Neural cell (in vitro differentiated cells): Measurements from ENCODE around the gene TMEFF2. TPM values are rescaled to one million over a fixed set of nuclear protein-coding genes. Genes with fewer than 3 reads are reported as not detected.

Experiments
- H2AFZ ChIP-seq: fragments of 200-600, 300-800 bp; sonication (generic), shearing (Covaris generic); 2 replicates; pipeline ENCODE4 v1.6.0; 2014; ENCODE audit warnings: low read depth, mild to moderate bottlenecking, antibody characterized with exemption, low read length, moderate library complexity
- H3F3A ChIP-seq: fragments of 200-600 bp; shearing (Covaris generic); 2 replicates; pipeline ENCODE4 v1.6.1; 2016; ENCODE audit warnings: mild to moderate bottlenecking, moderate library complexity, mixed read lengths, antibody characterized with exemption, low read length; ENCODE audit not compliant: insufficient read depth, poor library complexity, severe bottlenecking
- H3K27ac ChIP-seq: fragments of 200-600, 300-800 bp; sonication (generic), shearing (Covaris generic); 2 replicates; pipeline ENCODE4 v1.5.1; 2014; ENCODE audit warnings: mild to moderate bottlenecking, low read length, moderate library complexity
- H3K27me3 ChIP-seq: fragments of 300-800, 200-600 bp; sonication (generic), shearing (Covaris generic); 2 replicates; pipeline ENCODE4 v1.6.0; 2014; ENCODE audit warnings: mild to moderate bottlenecking, low read depth, low read length, moderate library complexity; ENCODE audit not compliant: insufficient read depth
- H3K36me3 ChIP-seq: fragments of 300-800, 200-600 bp; sonication (generic), shearing (Covaris generic); 2 replicates; pipeline ENCODE4 v1.5.1; 2014; ENCODE audit warnings: mild to moderate bottlenecking, antibody characterized with exemption, low read length, moderate library complexity; ENCODE audit not compliant: insufficient read depth
- H3K4me2 ChIP-seq: fragments of 300-800, 200-600 bp; sonication (generic), shearing (Covaris generic); 2 replicates; pipeline ENCODE4 v1.6.0; 2014; ENCODE audit warnings: mild to moderate bottlenecking, low read length
- H3K4me3 ChIP-seq: fragments of 300-800, 200-600 bp; sonication (generic), shearing (Covaris generic); 2 replicates; pipeline ENCODE4 v1.5.1; 2014; ENCODE audit warnings: mild to moderate bottlenecking, low read length, moderate library complexity
- H3K79me2 ChIP-seq: fragments of 200-600 bp; shearing (Covaris generic); replicated peaks from 2 replicates; pipeline ENCODE4 v1.6.0; 2014; ENCODE audit warnings: mild to moderate bottlenecking, low read length, moderate library complexity; ENCODE audit not compliant: insufficient read depth
- H3K9ac ChIP-seq: fragments of 300-800, 200-600 bp; sonication (generic), shearing (Covaris generic); 2 replicates; pipeline ENCODE4 v1.6.1; 2016; ENCODE audit warnings: mild to moderate bottlenecking, low read length, mixed read lengths
- H3K9me2 ChIP-seq: fragments of 200-600 bp; shearing (Covaris generic); 2 replicates; pipeline ENCODE4 v1.6.1; 2016; ENCODE audit warnings: mild to moderate bottlenecking, low read length, mixed read lengths; ENCODE audit not compliant: insufficient read depth
- H3K9me3 ChIP-seq: fragments of 200-600, 300-800 bp; sonication (generic), shearing (Covaris generic); 2 replicates; pipeline ENCODE4 v1.6.1; 2016; ENCODE audit warnings: mild to moderate bottlenecking, mixed run types, low read length, moderate library complexity, mixed read lengths
- H4K20me1 ChIP-seq: fragments of 200-600 bp; shearing (Covaris generic); 2 replicates; pipeline ENCODE4 v1.6.1; 2016; ENCODE audit warnings: mild to moderate bottlenecking, mixed run types; ENCODE audit not compliant: insufficient read depth
- CTCF ChIP-seq: fragments of 450-650 bp; IDR thresholded peaks from 2 replicates; pipeline ENCODE4 v1.5.1; 2014; ENCODE audit warnings: antibody characterized with exemption, mild to moderate bottlenecking, moderate library complexity; ENCODE audit not compliant: poor library complexity, severe bottlenecking
- EP300 ChIP-seq: fragments of 450-650 bp; conservative IDR thresholded peaks from 2 replicates; pipeline ENCODE4 v1.6.1; 2014; ENCODE audit warnings: antibody characterized with exemption, mild to moderate bottlenecking, moderate library complexity; ENCODE audit not compliant: poor library complexity, severe bottlenecking
- EZH2 ChIP-seq: fragments of 200-600, 300-800 bp; shearing (Covaris generic), sonication (generic); IDR thresholded peaks from 2 replicates; pipeline ENCODE4 v1.6.1; 2014; ENCODE audit warnings: antibody characterized with exemption, low read length, borderline replicate concordance, mild to moderate bottlenecking; ENCODE audit not compliant: insufficient read depth, poor library complexity, severe bottlenecking
- MXI1 ChIP-seq: fragments of 450-650 bp; conservative IDR thresholded peaks from 2 replicates; pipeline ENCODE4 v1.6.1; 2014; ENCODE audit warnings: antibody characterized with exemption, mild to moderate bottlenecking; ENCODE audit not compliant: poor library complexity, severe bottlenecking
- POLR2AphosphoS5 ChIP-seq: IDR thresholded peaks from 2 replicates; pipeline ENCODE4 v1.6.1; 2012
- RAD21 ChIP-seq: fragments of 450-650 bp; conservative IDR thresholded peaks from 2 replicates; pipeline ENCODE4 v1.6.1; 2014; ENCODE audit warnings: antibody characterized with exemption, mild to moderate bottlenecking, moderate library complexity
- REST ChIP-seq: IDR thresholded peaks from 2 replicates; pipeline ENCODE4 v1.6.1; 2012; ENCODE audit warnings: borderline replicate concordance
- SMC3 ChIP-seq: fragments of 450-650 bp; conservative IDR thresholded peaks from 2 replicates; pipeline ENCODE4 v1.6.1; 2014; ENCODE audit warnings: antibody characterized with exemption, mild to moderate bottlenecking, moderate library complexity; ENCODE audit not compliant: poor library complexity
- TAF1 ChIP-seq: IDR thresholded peaks from 2 replicates; pipeline ENCODE4 v1.6.1; 2012; ENCODE audit warnings: low read depth
- polyA plus RNA-seq: library from polyadenylated mRNA; depleted of rRNA; stranded (reverse); fragments of >200 nt; gene quantifications from 2 replicates; pipeline ENCODE4 v1.2.3, GENCODE V29; 2014

TMEFF2 gene
- polyA plus RNA-seq, 1 donor from 2014 or later = 24.6 TPM

DNA sequence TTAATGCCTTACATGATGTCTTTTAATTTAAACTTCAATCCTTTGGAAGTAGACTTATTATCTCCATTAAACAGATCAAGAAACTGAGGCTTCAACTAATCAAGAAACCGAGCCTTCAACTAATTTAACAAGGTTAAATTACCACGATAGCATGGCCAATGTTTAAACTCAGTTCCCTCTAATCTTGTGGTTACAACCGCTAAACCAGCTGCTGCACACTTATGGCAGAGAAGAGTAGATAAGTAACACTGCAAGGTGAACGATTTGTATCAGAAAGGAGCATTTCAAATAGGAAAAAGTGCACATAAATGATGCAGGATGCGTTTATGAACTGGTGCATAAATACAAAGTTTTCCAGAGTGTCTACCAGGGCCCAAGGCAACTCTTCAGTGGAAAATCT lies 203.3 kb downstream of the TMEFF2 start:
- H3F3A ChIP-seq = no peaks in the 10 kb centered on the region
- no peak overlapping the region for H3K4me2 ChIP-seq
- no peaks in the 10 kb centered on the region for H4K20me1 ChIP-seq
- H3K36me3 ChIP-seq = no peaks in the 10 kb centered on the region
- peak overlapping the region; percentile 3 for H3K27ac ChIP-seq
- H3K4me3 ChIP-seq = no peak overlapping the region
- no peak for TF ChIP-seq SMC3
- TF ChIP-seq EP300 = no peak
- TF ChIP-seq RAD21 = no peak
- TF ChIP-seq MXI1 = no peak
- TF ChIP-seq EZH2 = no peak
- no peak for TF ChIP-seq POLR2AphosphoS5
- H3K79me2 ChIP-seq = no peaks in the 10 kb centered on the region
- no peaks in the 10 kb centered on the region for H3K27me3 ChIP-seq
- no peaks in the 10 kb centered on the region for H3K9me2 ChIP-seq
- no peak overlapping the region for H3K9ac ChIP-seq
- no peak overlapping the region for H2AFZ ChIP-seq
- no peaks in the 10 kb centered on the region for H3K9me3 ChIP-seq

DNA sequence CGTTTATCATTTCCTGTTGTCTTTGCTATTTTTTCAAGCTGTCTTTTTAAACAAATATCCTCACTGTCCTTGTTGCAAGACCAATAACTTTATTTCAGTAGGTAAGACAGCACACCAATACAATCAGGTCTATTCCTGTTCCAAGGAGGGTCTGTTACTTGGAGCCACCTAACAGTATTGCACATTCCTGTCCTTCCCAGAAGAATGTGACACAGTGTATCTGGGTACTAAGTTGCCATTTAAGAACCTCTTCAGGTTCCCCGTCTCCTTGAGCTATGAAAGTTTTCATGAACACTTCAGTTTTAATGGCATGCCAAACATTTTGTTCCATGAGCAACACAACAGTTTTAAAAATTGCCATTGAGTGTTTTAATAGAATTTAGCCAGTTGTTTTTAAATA lies 209.0 kb downstream of the TMEFF2 start:
- no peak for TF ChIP-seq MXI1
- no peak for TF ChIP-seq POLR2AphosphoS5
- no peak for TF ChIP-seq CTCF
- TF ChIP-seq REST = no peak
- TF ChIP-seq SMC3 = no peak
- no peak for TF ChIP-seq TAF1
- TF ChIP-seq EZH2 = no peak
- TF ChIP-seq RAD21 = no peak
- TF ChIP-seq EP300 = no peak
- Histone ChIP-seq H3K4me2 (no peak overlapping the region), H3K9me3 (no peaks in the 10 kb centered on the region), H4K20me1 (no peaks in the 10 kb centered on the region), H3K27ac (no peak overlapping the region), H2AFZ (no peak overlapping the region), H3K4me3 (no peak overlapping the region), H3K27me3 (no peaks in the 10 kb centered on the region), H3K36me3 (no peaks in the 10 kb centered on the region), H3K79me2 (no peaks in the 10 kb centered on the region), H3K9ac (no peak overlapping the region), H3K9me2 (no peaks in the 10 kb centered on the region), H3F3A (no peaks in the 10 kb centered on the region)

- H3F3A ChIP-seq = no peaks in the 10 kb centered on the region
- no peaks in the 10 kb centered on the region for H3K36me3 ChIP-seq
- peak overlapping the region; percentile 54 for H3K27ac ChIP-seq
- H2AFZ ChIP-seq = no peak overlapping the region
- H3K79me2 ChIP-seq = no peaks in the 10 kb centered on the region
- H3K4me3 ChIP-seq = peak overlapping the region; percentile 20
- TF ChIP-seq RAD21 (no peak), REST (no peak), SMC3 (no peak), MXI1 (no peak), EP300 (no peak), EZH2 (no peak), TAF1 (no peak), POLR2AphosphoS5 (no peak), CTCF (no peak)
- H3K27me3 ChIP-seq = no peaks in the 10 kb centered on the region
- H3K9me2 ChIP-seq = no peaks in the 10 kb centered on the region
- no peaks in the 10 kb centered on the region for H3K9me3 ChIP-seq
- no peaks in the 10 kb centered on the region for H4K20me1 ChIP-seq
- no peak overlapping the region for H3K9ac ChIP-seq
- H3K4me2 ChIP-seq = no peak overlapping the region
Measured at GRCh38 chr2:191983591-191983990, 211.1 kb downstream of the TMEFF2 start.
